ENCODE results near the gene INPP4B. TPM values are rescaled to one million over a fixed set of nuclear protein-coding genes. Genes with fewer than 3 reads are reported as not detected.

INPP4B gene
- total and polyA plus RNA-seq, 2 donors from 2014 or later = 2.6 to 18.9 TPM

DNA sequence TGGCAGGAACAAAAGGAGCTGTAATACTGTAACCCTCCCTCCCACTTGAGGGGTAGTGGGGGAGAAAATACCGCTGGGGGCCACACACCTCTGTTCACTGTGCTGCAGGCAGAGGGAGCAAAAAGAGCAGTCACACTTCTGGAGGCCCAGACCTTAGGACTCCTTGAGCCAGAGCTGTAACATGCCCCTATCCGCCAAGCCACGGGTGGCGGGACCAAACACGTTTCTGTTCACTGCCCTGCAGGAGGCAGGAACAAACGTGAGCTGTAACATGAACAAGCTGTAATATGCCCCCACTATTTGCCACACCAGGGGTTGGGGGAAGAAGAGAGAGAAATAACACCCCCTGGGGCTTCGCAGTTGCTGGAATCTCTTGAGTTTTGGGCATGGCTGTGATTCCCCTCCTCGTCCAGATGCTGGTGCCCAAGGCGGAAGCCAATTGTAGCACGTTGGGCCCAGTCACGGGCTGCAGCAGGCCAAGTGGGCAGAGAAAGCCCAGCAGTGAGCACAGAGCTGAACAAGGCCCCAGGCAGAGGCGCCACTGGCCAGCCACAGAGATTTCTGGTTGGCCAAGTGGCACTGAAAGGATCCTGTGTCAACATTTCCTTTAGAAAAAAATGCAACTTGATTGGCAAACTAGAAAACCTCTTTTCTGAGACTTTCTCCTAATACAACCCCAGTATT lies 509.7 kb downstream of the INPP4B start:
- peaks cover 0 to 4% (median 0%) of the 10 kb centered on the region in 3 donors for H3K4me1 ChIP-seq (ENCODE audit: control insufficient read depth in 2 of 3, insufficient read depth in 2 of 3, low read depth in 1 of 3, low read length in 3 of 3)
- TF ChIP-seq, protein P1, sequence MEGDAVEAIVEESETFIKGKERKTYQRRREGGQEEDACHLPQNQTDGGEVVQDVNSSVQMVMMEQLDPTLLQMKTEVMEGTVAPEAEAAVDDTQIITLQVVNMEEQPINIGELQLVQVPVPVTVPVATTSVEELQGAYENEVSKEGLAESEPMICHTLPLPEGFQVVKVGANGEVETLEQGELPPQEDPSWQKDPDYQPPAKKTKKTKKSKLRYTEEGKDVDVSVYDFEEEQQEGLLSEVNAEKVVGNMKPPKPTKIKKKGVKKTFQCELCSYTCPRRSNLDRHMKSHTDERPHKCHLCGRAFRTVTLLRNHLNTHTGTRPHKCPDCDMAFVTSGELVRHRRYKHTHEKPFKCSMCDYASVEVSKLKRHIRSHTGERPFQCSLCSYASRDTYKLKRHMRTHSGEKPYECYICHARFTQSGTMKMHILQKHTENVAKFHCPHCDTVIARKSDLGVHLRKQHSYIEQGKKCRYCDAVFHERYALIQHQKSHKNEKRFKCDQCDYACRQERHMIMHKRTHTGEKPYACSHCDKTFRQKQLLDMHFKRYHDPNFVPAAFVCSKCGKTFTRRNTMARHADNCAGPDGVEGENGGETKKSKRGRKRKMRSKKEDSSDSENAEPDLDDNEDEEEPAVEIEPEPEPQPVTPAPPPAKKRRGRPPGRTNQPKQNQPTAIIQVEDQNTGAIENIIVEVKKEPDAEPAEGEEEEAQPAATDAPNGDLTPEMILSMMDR (IDR thresholded peaks at IDR 0.05; ENCODE audit: borderline replicate concordance, extremely low read depth, insufficient read depth) = no peak
- no peaks in the 10 kb centered on the region for H3K9me3 ChIP-seq (ENCODE audit: control insufficient read depth in 2 of 3, insufficient read depth in 1 of 3, low read length in 3 of 3)
- H3K9ac ChIP-seq (ENCODE audit: low read length in 3 of 3) = no peak overlapping the region
- H3K4me3 ChIP-seq (ENCODE audit: low read length in 3 of 3) = no peak overlapping the region
- no peaks in the 10 kb centered on the region for H3K27me3 ChIP-seq (ENCODE audit: control insufficient read depth, insufficient read depth, low read length)
- H3K27ac ChIP-seq (ENCODE audit: low read depth in 2 of 2, low read length in 2 of 2) = peak overlapping the region in 1 of 2 donors; percentile 30
- DNase-seq (no peak), FAIRE-seq (no peak)
- intact Hi-C loops (cut with DNase I) = no loop called here
- H3K36me3 ChIP-seq (ENCODE audit: control insufficient read depth in 2 of 3, insufficient read depth in 3 of 3, low read length in 3 of 3) = no peaks in the 10 kb centered on the region

DNA sequence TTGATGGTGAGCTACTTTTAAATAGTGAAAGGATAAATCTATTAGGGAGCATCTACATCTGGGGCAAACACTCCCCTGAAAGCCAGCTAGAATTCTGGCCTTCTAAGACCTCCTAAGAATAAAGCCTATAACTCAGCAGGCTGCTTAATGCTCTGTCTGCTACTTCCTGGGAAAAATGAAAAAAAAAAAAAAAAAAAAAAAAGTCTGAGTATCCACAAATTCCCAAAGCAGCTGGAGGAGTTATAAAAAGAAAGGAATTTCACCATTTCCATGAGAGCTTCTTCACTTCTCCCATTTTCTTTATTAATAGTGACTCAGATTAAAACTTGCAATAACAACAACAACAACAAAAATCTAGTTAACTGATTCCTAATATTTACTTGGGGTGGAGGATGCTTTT lies 511.2 kb downstream of the INPP4B start:
- Histone ChIP-seq H3K27ac (ENCODE audit: low read depth in 2 of 2, low read length in 2 of 2) (no peak overlapping the region), H3K4me1 (ENCODE audit: control insufficient read depth in 2 of 3, insufficient read depth in 2 of 3, low read depth in 1 of 3, low read length in 3 of 3) (peaks cover 0 to 4% (median 0%) of the 10 kb centered on the region in 3 donors), H3K27me3 (ENCODE audit: control insufficient read depth, insufficient read depth, low read length) (no peaks in the 10 kb centered on the region), H3K9me3 (ENCODE audit: control insufficient read depth in 2 of 3, insufficient read depth in 1 of 3, low read length in 3 of 3) (no peaks in the 10 kb centered on the region), H3K9ac (ENCODE audit: low read length in 3 of 3) (no peak overlapping the region), H3K36me3 (ENCODE audit: control insufficient read depth in 2 of 3, insufficient read depth in 3 of 3, low read length in 3 of 3) (no peaks in the 10 kb centered on the region), H3K4me3 (ENCODE audit: low read length in 3 of 3) (no peak overlapping the region)
- no peak for DNase-seq
- TF ChIP-seq, protein P1 (IDR thresholded peaks at IDR 0.05; ENCODE audit: borderline replicate concordance, extremely low read depth, insufficient read depth) = no peak
- no peak for FAIRE-seq
- intact Hi-C loops (cut with DNase I) = no loop called here

DNA sequence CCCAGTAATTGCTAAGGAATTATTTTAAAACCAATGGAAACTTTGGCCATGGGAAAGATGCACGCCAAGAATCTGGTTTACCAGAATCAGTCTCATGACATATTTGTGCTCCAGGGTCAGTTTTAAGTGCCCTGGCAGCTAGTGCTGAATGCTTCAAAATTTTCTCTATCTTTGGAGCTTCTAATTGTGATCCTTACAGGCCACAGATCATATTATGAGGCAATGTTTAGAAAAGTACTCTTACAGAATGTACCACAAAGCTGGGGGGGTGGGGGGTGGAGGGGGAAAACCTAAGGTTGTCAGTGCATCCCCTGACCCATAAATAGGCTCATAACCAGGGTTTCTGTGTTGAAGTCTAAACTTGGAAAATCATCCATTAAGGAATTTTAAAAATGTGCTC lies 514.5 kb downstream of the INPP4B start:
- DNase-seq (no peak), FAIRE-seq (no peak)
- Histone ChIP-seq H3K36me3 (ENCODE audit: control insufficient read depth in 2 of 3, insufficient read depth in 3 of 3, low read length in 3 of 3) (no peaks in the 10 kb centered on the region), H3K9ac (ENCODE audit: low read length in 3 of 3) (no peak overlapping the region), H3K4me3 (ENCODE audit: low read length in 3 of 3) (no peak overlapping the region), H3K27ac (ENCODE audit: low read depth in 2 of 2, low read length in 2 of 2) (no peak overlapping the region), H3K27me3 (ENCODE audit: control insufficient read depth, insufficient read depth, low read length) (no peaks in the 10 kb centered on the region), H3K4me1 (ENCODE audit: control insufficient read depth in 2 of 3, insufficient read depth in 2 of 3, low read depth in 1 of 3, low read length in 3 of 3) (peaks cover 0 to 4% (median 0%) of the 10 kb centered on the region in 3 donors), H3K9me3 (ENCODE audit: control insufficient read depth in 2 of 3, insufficient read depth in 1 of 3, low read length in 3 of 3) (no peaks in the 10 kb centered on the region)
- TF ChIP-seq, protein P1 (IDR thresholded peaks at IDR 0.05; ENCODE audit: borderline replicate concordance, extremely low read depth, insufficient read depth) = no peak
- intact Hi-C loops (cut with DNase I) = no loop called here
